WERI-Rb-1 (cell line): ENCODE results near the gene NCKAP1.

Experiments
- DNase-seq: peaks from one replicate; pipeline ENCODE4 v3.0.0-alpha.2; 2020
- H3K27ac ChIP-seq: fragments of 250-450 bp; sonication (Bioruptor Pico); 2 replicates; pipeline ENCODE4 v1.5.1; 2020; ENCODE audit warnings: mild to moderate bottlenecking, moderate library complexity
- H3K27me3 ChIP-seq: fragments of 250-450 bp; sonication (Bioruptor Pico); 2 replicates; pipeline ENCODE4 v1.5.1; 2021; ENCODE audit warnings: mild to moderate bottlenecking, low read depth, moderate library complexity; ENCODE audit not compliant: insufficient read depth, severe bottlenecking
- H3K36me3 ChIP-seq: fragments of 250-450 bp; sonication (Bioruptor Pico); 2 replicates; pipeline ENCODE4 v1.5.1; 2020; ENCODE audit warnings: mild to moderate bottlenecking, moderate library complexity
- H3K4me3 ChIP-seq: 2 replicates; pipeline ENCODE4 v1.5.1; 2011; ENCODE audit warnings: low read depth, mild to moderate bottlenecking, control low read depth, low read length
- H3K9me3 ChIP-seq: fragments of 250-450 bp; sonication (Bioruptor Pico); 2 replicates; pipeline ENCODE4 v1.5.1; 2021; ENCODE audit warnings: mild to moderate bottlenecking, moderate library complexity; ENCODE audit not compliant: severe bottlenecking
- TF ChIP-seq, protein P1 (sequence below): IDR thresholded peaks from 2 replicates; pipeline ENCODE4 v1.5.1; 2011; ENCODE audit warnings: low read depth, mild to moderate bottlenecking, control low read depth, inconsistent platforms, low read length

The NCKAP1 gene

DNA sequence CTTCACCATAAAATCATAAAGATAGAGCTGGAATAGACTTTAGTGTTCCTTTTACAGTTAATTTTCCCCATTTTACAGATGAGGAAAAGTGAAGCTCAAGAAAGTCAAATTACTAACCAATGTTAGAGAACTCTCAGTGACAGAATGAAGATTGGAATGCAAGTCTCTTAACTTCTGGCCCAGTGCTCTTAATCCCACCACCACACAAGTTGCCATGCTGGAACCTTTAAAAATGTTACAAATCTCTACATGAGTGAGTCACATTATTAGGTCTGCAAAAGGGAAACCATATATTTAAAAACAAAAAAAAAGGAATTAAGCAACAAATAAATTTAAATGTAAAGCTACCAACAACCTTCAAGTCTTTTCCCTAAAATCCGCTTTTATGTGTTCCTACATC lies 3.5 kb downstream of the NCKAP1 start:
- Histone ChIP-seq H3K9me3 (peaks cover 3% of the 10 kb centered on the region), H3K27me3 (no peaks in the 10 kb centered on the region), H3K27ac (no peak overlapping the region), H3K36me3 (peaks cover 5% of the 10 kb centered on the region), H3K4me3 (no peak overlapping the region)
- no peak for DNase-seq
- TF ChIP-seq, protein P1, sequence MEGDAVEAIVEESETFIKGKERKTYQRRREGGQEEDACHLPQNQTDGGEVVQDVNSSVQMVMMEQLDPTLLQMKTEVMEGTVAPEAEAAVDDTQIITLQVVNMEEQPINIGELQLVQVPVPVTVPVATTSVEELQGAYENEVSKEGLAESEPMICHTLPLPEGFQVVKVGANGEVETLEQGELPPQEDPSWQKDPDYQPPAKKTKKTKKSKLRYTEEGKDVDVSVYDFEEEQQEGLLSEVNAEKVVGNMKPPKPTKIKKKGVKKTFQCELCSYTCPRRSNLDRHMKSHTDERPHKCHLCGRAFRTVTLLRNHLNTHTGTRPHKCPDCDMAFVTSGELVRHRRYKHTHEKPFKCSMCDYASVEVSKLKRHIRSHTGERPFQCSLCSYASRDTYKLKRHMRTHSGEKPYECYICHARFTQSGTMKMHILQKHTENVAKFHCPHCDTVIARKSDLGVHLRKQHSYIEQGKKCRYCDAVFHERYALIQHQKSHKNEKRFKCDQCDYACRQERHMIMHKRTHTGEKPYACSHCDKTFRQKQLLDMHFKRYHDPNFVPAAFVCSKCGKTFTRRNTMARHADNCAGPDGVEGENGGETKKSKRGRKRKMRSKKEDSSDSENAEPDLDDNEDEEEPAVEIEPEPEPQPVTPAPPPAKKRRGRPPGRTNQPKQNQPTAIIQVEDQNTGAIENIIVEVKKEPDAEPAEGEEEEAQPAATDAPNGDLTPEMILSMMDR: no peak

DNA sequence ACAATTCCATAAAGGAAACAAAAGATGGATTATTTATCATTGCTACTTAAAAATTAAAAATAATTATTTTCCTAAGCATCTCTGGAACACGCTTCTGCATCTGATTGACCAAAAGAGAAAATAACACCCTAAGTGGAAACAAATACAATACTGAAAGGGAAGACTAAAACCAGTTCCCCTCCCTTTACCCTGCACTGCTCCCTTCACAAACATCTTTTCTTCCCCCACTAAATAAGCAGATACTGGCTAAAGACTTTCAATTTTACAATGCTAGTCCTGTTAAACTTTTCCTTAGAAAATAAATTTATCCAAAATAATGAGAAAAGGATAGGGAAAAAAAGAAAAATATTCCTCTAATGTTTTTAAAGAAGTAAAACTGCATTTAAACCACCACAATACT lies 4.3 kb downstream of the NCKAP1 start:
- Histone ChIP-seq H3K27me3 (no peaks in the 10 kb centered on the region), H3K4me3 (no peak overlapping the region), H3K9me3 (peaks cover 3% of the 10 kb centered on the region), H3K27ac (no peak overlapping the region), H3K36me3 (peaks cover 5% of the 10 kb centered on the region)
- TF ChIP-seq, protein P1: no peak
- no peak for DNase-seq

DNA sequence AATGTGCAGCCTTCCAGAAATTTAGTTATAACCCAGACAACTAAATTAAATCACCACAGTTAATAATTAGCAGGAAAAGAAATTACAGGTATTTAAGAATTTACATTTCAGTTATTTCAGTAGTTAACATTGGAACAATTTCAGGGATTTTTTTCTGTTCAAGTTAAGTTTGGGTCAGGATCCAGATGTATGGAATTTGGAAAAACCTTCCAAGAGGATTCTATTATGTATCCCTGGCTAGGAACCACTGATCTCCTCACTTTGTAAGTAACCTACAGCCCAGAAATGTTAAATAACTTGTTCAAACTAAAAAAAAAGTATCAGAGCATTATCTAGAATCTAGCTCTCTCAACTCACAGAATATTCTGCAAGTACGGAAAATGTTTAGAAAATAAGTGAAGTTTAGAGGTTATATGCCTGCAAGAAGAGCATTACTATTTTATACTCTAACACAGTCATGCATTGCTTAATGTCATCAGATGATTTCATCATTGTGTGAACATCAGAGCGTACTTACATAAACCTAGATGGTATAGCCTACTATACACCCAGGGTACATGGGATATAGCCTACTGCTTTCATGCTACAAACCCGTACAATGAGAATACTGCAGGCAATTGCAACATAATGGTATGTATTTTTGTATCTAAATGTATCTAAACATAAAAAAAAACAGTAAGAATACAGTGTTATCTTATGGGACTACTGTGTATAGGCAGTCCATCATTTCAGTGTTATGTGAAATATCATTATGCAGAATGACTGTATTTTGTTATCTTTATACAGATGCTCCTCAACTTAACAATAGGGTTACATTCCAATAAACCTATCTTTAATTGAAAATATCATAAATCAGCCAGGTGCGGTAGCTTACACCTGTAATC lies 6.1 kb downstream of the NCKAP1 start:
- Histone ChIP-seq H3K27me3 (no peaks in the 10 kb centered on the region), H3K9me3 (no peaks in the 10 kb centered on the region), H3K27ac (no peak overlapping the region), H3K4me3 (no peak overlapping the region), H3K36me3 (no peaks in the 10 kb centered on the region; the same call in 1 of the 2 replicates)
- no peak for DNase-seq
- TF ChIP-seq, protein P1: no peak

DNA sequence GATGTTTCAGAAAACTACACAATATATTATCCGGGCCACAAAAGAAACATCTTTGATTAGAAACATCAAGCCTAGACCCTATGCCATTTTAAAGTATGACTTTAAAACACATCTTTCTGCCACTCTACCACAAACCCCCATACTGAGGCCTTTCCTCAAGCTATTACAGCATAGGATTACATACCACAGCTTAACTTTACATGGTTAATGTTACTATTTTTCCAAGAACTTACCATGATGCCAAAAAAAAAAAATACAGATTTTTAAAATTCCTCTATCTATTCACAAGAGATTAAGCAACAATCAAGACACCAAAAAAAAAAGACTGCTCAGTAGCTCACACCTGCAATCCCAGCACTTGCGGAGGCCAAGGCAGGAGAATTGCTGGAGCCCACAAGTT lies 9.0 kb downstream of the NCKAP1 start:
- TF ChIP-seq, protein P1: no peak
- Histone ChIP-seq H3K27me3 (no peaks in the 10 kb centered on the region), H3K36me3 (no peaks in the 10 kb centered on the region; the same call in 1 of the 2 replicates), H3K4me3 (no peak overlapping the region), H3K9me3 (no peaks in the 10 kb centered on the region), H3K27ac (no peak overlapping the region)
- DNase-seq: no peak

DNA sequence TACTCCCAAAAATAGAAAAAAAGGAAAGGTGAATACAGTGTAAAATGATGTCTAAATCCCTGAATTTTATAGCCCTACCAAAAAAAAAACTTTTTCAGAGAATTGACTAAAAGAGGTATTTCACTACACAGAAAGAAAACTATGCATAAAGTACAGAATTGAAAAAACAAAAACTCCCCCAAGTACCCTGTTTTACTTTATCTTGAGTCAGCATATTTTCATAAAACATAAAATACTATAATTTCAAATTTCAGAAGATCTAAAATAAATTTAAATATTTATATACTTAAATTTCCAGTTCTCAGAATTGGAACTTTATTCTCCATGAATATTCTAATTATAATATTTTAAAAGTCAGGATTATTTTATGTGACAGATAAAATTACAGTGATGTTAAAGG lies 10.1 kb downstream of the NCKAP1 start:
- Histone ChIP-seq H3K36me3 (no peaks in the 10 kb centered on the region; the same call in 1 of the 2 replicates), H3K4me3 (no peak overlapping the region), H3K9me3 (no peaks in the 10 kb centered on the region), H3K27me3 (no peaks in the 10 kb centered on the region), H3K27ac (no peak overlapping the region)
- TF ChIP-seq, protein P1: no peak
- DNase-seq: no peak
